Upper lobe of left lung (tissue), 4 donors: Measurements from ENCODE around the gene BSX.

ENCODE experiments used
- POLR2AphosphoS5 ChIP-seq, 2 donors: sonication (generic); formaldehyde crosslinking; IDR thresholded peaks; one replicate each; pipeline ENCODE4 v1.5.1; 2017; ENCODE audit warnings: antibody characterized with exemption in 2 of 2
- TF ChIP-seq, protein P1 (sequence below), 6 experiments: fragments of 450-650 bp in 4 of 6; fragments of 200-600 bp in 2 of 6; sonication (generic) in 2 of 6; IDR thresholded peaks; one replicate each; pipeline ENCODE4 v1.5.1; 2016 to 2019; ENCODE audit warnings: antibody characterized with exemption in 6 of 6

DNA sequence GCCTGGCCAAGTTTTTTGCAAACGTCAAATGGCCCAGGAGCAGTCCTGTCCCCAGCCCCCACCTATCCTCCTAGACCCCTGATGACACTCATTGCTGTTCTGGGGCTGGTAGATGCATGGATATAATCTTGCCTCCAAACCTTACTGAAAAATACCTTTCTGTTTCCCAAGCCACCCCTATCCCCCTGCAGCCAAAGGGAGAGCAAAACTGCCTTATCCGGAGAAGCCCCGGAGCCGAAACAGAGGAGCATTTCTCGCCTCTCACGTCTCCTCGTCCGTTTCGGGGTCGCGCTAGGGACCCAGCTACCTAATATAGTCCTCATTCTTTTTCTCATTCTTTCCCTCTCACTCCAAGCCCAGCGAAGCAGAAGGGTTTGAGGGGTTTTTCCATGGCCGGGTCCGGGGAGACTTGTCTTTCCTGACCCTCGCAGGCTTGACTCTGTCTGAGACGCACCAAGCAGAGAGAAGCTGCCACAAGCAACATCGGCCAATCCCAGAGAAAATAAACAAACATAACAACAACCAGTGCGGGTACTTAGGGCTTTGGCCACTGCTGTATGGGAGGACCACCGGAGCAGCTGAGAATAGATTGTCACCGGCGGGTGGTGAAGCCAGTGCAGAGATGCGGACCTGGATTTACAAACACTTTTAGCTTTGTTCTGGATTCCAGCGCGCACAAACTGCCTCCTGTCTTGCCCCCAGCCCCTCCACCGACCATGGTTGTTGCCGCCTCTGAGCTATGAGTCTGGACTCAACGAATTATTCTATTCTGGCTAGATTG is 1.6 kb downstream of the BSX start:
- TF ChIP-seq, protein P1, sequence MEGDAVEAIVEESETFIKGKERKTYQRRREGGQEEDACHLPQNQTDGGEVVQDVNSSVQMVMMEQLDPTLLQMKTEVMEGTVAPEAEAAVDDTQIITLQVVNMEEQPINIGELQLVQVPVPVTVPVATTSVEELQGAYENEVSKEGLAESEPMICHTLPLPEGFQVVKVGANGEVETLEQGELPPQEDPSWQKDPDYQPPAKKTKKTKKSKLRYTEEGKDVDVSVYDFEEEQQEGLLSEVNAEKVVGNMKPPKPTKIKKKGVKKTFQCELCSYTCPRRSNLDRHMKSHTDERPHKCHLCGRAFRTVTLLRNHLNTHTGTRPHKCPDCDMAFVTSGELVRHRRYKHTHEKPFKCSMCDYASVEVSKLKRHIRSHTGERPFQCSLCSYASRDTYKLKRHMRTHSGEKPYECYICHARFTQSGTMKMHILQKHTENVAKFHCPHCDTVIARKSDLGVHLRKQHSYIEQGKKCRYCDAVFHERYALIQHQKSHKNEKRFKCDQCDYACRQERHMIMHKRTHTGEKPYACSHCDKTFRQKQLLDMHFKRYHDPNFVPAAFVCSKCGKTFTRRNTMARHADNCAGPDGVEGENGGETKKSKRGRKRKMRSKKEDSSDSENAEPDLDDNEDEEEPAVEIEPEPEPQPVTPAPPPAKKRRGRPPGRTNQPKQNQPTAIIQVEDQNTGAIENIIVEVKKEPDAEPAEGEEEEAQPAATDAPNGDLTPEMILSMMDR (IDR thresholded peaks at IDR 0.05) = no peak
- TF ChIP-seq POLR2AphosphoS5 (IDR thresholded peaks at IDR 0.05) = no peak
